H9 (cell line): ENCODE measurements around the gene PP2D1. TPM values are rescaled to one million over a fixed set of nuclear protein-coding genes. Genes with fewer than 3 reads are reported as not detected.

Source experiments
- DNase-seq: peaks from one replicate; pipeline ENCODE4 v3.0.0-alpha.2; 2017
- H2AFZ ChIP-seq: one replicate; pipeline ENCODE4 v1.6.1; 2013; ENCODE audit warnings: mild to moderate bottlenecking, low read length, control low read depth, moderate library complexity
- H2AK5ac ChIP-seq: 2 replicates; pipeline ENCODE4 v1.6.1; 2013; ENCODE audit warnings: low read length, control low read depth, mixed read lengths; ENCODE audit not compliant: insufficient read length
- H2BK120ac ChIP-seq: one replicate; pipeline ENCODE4 v1.6.1; 2013; ENCODE audit warnings: low read depth, mild to moderate bottlenecking, low read length, control low read depth, inconsistent platforms; ENCODE audit not compliant: poor library complexity, severe bottlenecking
- H2BK12ac ChIP-seq: 2 replicates; pipeline ENCODE4 v1.6.1; 2013; ENCODE audit warnings: low read length, control low read depth, mixed read lengths, low read depth; ENCODE audit not compliant: insufficient read length
- H2BK15ac ChIP-seq: 2 replicates; pipeline ENCODE4 v1.6.1; 2013; ENCODE audit warnings: low read depth, low read length, control low read depth
- H2BK20ac ChIP-seq: one replicate; pipeline ENCODE4 v1.6.1; 2013; ENCODE audit warnings: low read depth, mild to moderate bottlenecking, low read length, control low read depth, inconsistent platforms; ENCODE audit not compliant: poor library complexity, severe bottlenecking
- H2BK5ac ChIP-seq: 2 replicates; pipeline ENCODE4 v1.6.1; 2013; ENCODE audit warnings: low read length, control low read depth, mixed read lengths; ENCODE audit not compliant: insufficient read length
- H3K14ac ChIP-seq: 2 replicates; pipeline ENCODE4 v1.6.1; 2013; ENCODE audit warnings: low read length, control low read depth; ENCODE audit not compliant: insufficient read depth
- H3K18ac ChIP-seq: 2 replicates; pipeline ENCODE4 v1.6.1; 2013; ENCODE audit warnings: low read depth, mild to moderate bottlenecking, mixed read lengths, low read length, control low read depth; ENCODE audit not compliant: insufficient read length
- H3K23ac ChIP-seq: 2 replicates; pipeline ENCODE4 v1.6.1; 2013; ENCODE audit warnings: low read length, control low read depth, mixed read lengths, low read depth; ENCODE audit not compliant: insufficient read length
- H3K23me2 ChIP-seq: 2 replicates; pipeline ENCODE4 v1.6.1; 2013; ENCODE audit warnings: low read depth, mild to moderate bottlenecking, mixed read lengths, low read length, control low read depth; ENCODE audit not compliant: insufficient read length, poor library complexity, severe bottlenecking
- H3K27ac ChIP-seq: 2 replicates; pipeline ENCODE4 v1.5.1; 2013; ENCODE audit warnings: low read length, control low read depth, mixed read lengths, low read depth; ENCODE audit not compliant: insufficient read length
- H3K27me3 ChIP-seq: 2 replicates; pipeline ENCODE4 v1.6.1; 2013; ENCODE audit warnings: low read length, control low read depth, inconsistent platforms; ENCODE audit not compliant: insufficient read depth
- H3K4ac ChIP-seq: 2 replicates; pipeline ENCODE4 v1.6.1; 2013; ENCODE audit warnings: low read depth, mild to moderate bottlenecking, control low read depth, inconsistent platforms, low read length, moderate library complexity
- H3K4me1 ChIP-seq: 2 replicates; pipeline ENCODE4 v1.6.1; 2013; ENCODE audit warnings: low read length, control low read depth, inconsistent platforms; ENCODE audit not compliant: insufficient read depth
- H3K4me2 ChIP-seq: 2 replicates; pipeline ENCODE4 v1.6.1; 2013; ENCODE audit warnings: low read length, control low read depth, mixed read lengths; ENCODE audit not compliant: insufficient read length, insufficient read depth
- H3K56ac ChIP-seq: 2 replicates; pipeline ENCODE4 v1.6.1; 2013; ENCODE audit warnings: low read depth, mild to moderate bottlenecking, mixed read lengths, low read length, control low read depth; ENCODE audit not compliant: insufficient read length
- H3K79me1 ChIP-seq: 2 replicates; pipeline ENCODE4 v1.6.1; 2013; ENCODE audit warnings: low read depth, mild to moderate bottlenecking, moderate library complexity, low read length, control low read depth, inconsistent platforms; ENCODE audit not compliant: insufficient read depth, poor library complexity, severe bottlenecking
- H3K79me2 ChIP-seq: 2 replicates; pipeline ENCODE4 v1.6.1; 2013; ENCODE audit warnings: low read length, control low read depth, inconsistent platforms; ENCODE audit not compliant: insufficient read depth
- H3K9ac ChIP-seq: 2 replicates; pipeline ENCODE4 v1.6.1; 2013; ENCODE audit warnings: low read length, control low read depth, mixed read lengths; ENCODE audit not compliant: insufficient read length; ENCODE audit errors: extremely low read depth
- H3K9me3 ChIP-seq: one replicate; pipeline ENCODE4 v1.6.1; 2013; ENCODE audit warnings: low read depth, low read length, inconsistent platforms; ENCODE audit not compliant: control insufficient read depth
- H3T11ph ChIP-seq: one replicate; pipeline ENCODE4 v1.6.1; 2013; ENCODE audit warnings: mild to moderate bottlenecking, low read length, control low read depth, inconsistent platforms
- H4K20me1 ChIP-seq: one replicate; pipeline ENCODE4 v1.6.1; 2013; ENCODE audit not compliant: control insufficient read depth, insufficient read length, insufficient read depth
- H4K5ac ChIP-seq: 2 replicates; pipeline ENCODE4 v1.6.1; 2013; ENCODE audit warnings: low read depth, mild to moderate bottlenecking, mixed read lengths, low read length, control low read depth; ENCODE audit not compliant: insufficient read length
- H4K8ac ChIP-seq: replicated peaks from 2 replicates; pipeline ENCODE4 v1.6.1; 2013; ENCODE audit warnings: low read length, control low read depth, mixed read lengths, low read depth; ENCODE audit not compliant: insufficient read length
- H4K91ac ChIP-seq: 2 replicates; pipeline ENCODE4 v1.6.1; 2013; ENCODE audit warnings: low read depth, mild to moderate bottlenecking, moderate library complexity, mixed read lengths, low read length, control low read depth; ENCODE audit not compliant: insufficient read length
- H3K27ac Mint-ChIP-seq, 3 experiments: 2 replicates in 2 of 3; 3 replicates in 1 of 3; pipeline ENCODE4 v1.8.0; 2020 to 2021; ENCODE audit warnings: mixed read lengths in 3 of 3, mild to moderate bottlenecking in 1 of 3, moderate library complexity in 1 of 3
- H3K27me3 Mint-ChIP-seq: 2 replicates; pipeline ENCODE4 v1.8.0; 2021; ENCODE audit warnings: low read depth, mild to moderate bottlenecking, moderate library complexity, mixed read lengths
- H3K36me3 Mint-ChIP-seq, 3 experiments: 2 replicates in 2 of 3; 3 replicates in 1 of 3; pipeline ENCODE4 v1.8.0; 2020 to 2021; ENCODE audit warnings: low read depth in 3 of 3, mixed read lengths in 3 of 3; ENCODE audit not compliant: insufficient read depth in 1 of 3
- H3K4me1 Mint-ChIP-seq, 2 experiments: 2 replicates each; pipeline ENCODE4 v1.8.0; 2020; ENCODE audit warnings: mixed read lengths in 2 of 2
- H3K4me3 Mint-ChIP-seq, 2 experiments: 2 replicates in 1 of 2; 3 replicates in 1 of 2; pipeline ENCODE4 v1.8.0; 2020 to 2021; ENCODE audit warnings: mild to moderate bottlenecking in 2 of 2, mixed read lengths in 2 of 2, moderate library complexity in 1 of 2
- H3K9me3 Mint-ChIP-seq, 2 experiments: 2 replicates in 1 of 2; 3 replicates in 1 of 2; pipeline ENCODE4 v1.8.0; 2020; ENCODE audit warnings: mild to moderate bottlenecking in 2 of 2, mixed read lengths in 2 of 2, moderate library complexity in 1 of 2
- CTCF ChIP-seq: fragments of 200-600 bp; sonication (generic); conservative IDR thresholded peaks from 3 replicates; pipeline ENCODE4 v1.8.0; 2021; ENCODE audit warnings: antibody characterized with exemption, mild to moderate bottlenecking
- WGBS: extraction: QIAGEN DNeasy Blood & Tissue Kit; methylation state at CpG from one replicate; pipeline ENCODE4 v1.1.7; 2013; ENCODE audit warnings: missing lambda C conversion rate, low lambda C conversion rate, mixed read lengths; ENCODE audit not compliant: insufficient read length; ENCODE audit errors: extremely low coverage; 5-methylcytosine and 5-hydroxymethylcytosine counted together
- total RNA-seq: library from RNA; stranded (reverse); gene quantifications from 2 replicates; pipeline ENCODE4 v1.2.1, GENCODE V29; 2021

Gene PP2D1
- total RNA-seq, 1 experiment from 2014 or later: not detected

DNA sequence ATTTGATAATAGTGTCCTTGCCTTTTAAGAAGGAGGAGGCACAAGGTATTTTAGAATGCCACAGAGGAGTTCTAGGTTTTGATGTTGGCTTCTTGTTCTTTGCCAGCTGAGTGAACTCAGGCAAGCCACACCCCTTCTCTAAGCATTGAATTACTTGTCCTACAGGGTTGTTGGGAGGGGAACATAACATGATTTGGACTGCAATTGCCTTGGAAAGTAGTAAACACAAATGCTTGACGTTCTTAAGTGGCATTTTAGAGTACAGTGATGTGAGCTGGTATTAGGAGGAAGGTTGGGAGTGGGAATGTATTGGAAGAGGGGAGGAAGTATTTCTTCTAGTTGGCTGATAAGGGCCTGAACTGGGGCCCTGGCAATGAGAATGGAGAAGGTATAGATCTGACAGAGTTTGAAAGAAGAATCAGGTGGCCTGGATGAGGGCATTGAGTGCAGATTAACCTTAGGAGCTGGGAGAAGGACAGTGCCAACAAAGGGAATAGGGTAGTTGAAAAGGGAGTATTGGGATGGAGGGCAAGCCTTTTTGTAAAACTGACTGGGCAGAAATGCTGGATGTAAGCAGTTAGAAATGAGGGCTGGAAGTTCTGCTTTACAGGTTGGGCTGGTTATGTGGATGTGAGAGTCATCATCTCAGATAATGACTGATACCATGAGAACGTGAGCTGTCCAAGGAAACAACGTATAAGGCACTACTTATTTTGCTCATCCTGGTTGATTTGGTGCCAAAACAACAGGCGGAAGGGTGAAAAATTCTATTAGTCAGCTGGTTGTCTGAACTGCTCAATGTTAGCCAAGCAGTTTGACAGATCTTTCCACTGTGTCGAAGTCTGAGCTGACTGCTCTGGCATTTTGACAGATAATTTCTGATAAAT, 44.9 kb upstream of the PP2D1 start:
- Histone ChIP-seq H2BK20ac (no peak overlapping the region), H3K4ac (no peak overlapping the region), H4K20me1 (no peaks in the 10 kb centered on the region), H4K91ac (no peak overlapping the region), H3K9ac (no peak overlapping the region), H2AFZ (no peak overlapping the region), H3K4me2 (no peak overlapping the region), H2BK12ac (no peak overlapping the region), H2BK15ac (no peak overlapping the region), H3K23ac (no peak overlapping the region), H3K56ac (no peak overlapping the region), H3K23me2 (no peaks in the 10 kb centered on the region), H3K27ac (no peak overlapping the region), H4K8ac (no peak overlapping the region), H2AK5ac (no peak overlapping the region), H3K27me3 (no peaks in the 10 kb centered on the region), H3K18ac (no peak overlapping the region), H3T11ph (no peak overlapping the region), H3K79me2 (no peaks in the 10 kb centered on the region), H3K9me3 (no peaks in the 10 kb centered on the region), H3K79me1 (no peaks in the 10 kb centered on the region), H3K4me1 (no peaks in the 10 kb centered on the region; the same call in 1 of the 2 replicates), H4K5ac (no peak overlapping the region), H2BK5ac (no peak overlapping the region), H3K14ac (no peak overlapping the region), H2BK120ac (no peak overlapping the region)
- Mint-ChIP-seq H3K27me3 (no peaks in the 10 kb centered on the region), H3K4me3 (no peak overlapping the region), H3K4me1 (no peaks in the 10 kb centered on the region), H3K9me3 (no peaks in the 10 kb centered on the region), H3K36me3 (peaks cover 0 to 4% (median 0%) of the 10 kb centered on the region in 3 experiments; a peak in 1 of 7 replicates), H3K27ac (no peak overlapping the region)
- TF ChIP-seq CTCF: no peak
- no peak for DNase-seq
- WGBS: no CpG with 5 or more reads among the region's 5 CpGs
